Calu3 (cell line): ENCODE results near the gene TUBGCP6. TPM values are rescaled to one million over a fixed set of nuclear protein-coding genes. Genes with fewer than 3 reads are reported as not detected.
A peak's percentile ranks its signal among the peaks of the same experiment; 100 is the strongest.

Experiments used
- BruUV-seq: library from RNA; stranded (reverse); fragments of 400-500 nt; replicated peaks from 2 replicates; lab custom pipeline; 2021; lab: Mats Ljungman, UMichigan
- CTCF ChIA-PET: fragments of 300-600 bp; sonication (Branson Sonifier 250); formaldehyde crosslinking; loops from one replicate; lab custom pipeline; 2022; ENCODE audit warnings: antibody characterized with exemption; lab: Charles Lee
- DNase-seq: peaks from one replicate; pipeline ENCODE4 v3.0.0; 2022
- H3K27ac Mint-ChIP-seq: one replicate; pipeline ENCODE4 v1.8.0; 2022; ENCODE audit warnings: mixed read lengths; ENCODE audit not compliant: unreplicated experiment
- H3K27me3 Mint-ChIP-seq: one replicate; pipeline ENCODE4 v1.8.0; 2022; ENCODE audit warnings: mixed read lengths; ENCODE audit not compliant: unreplicated experiment
- H3K36me3 Mint-ChIP-seq: one replicate; pipeline ENCODE4 v1.8.0; 2022; ENCODE audit warnings: mild to moderate bottlenecking, moderate library complexity, mixed read lengths; ENCODE audit not compliant: insufficient read depth, unreplicated experiment
- H3K4me1 Mint-ChIP-seq: one replicate; pipeline ENCODE4 v1.8.0; 2022; ENCODE audit warnings: mild to moderate bottlenecking, low read depth, mixed read lengths; ENCODE audit not compliant: unreplicated experiment
- H3K4me3 Mint-ChIP-seq: one replicate; pipeline ENCODE4 v1.8.0; 2022; ENCODE audit warnings: mild to moderate bottlenecking, low read depth, moderate library complexity, mixed read lengths; ENCODE audit not compliant: unreplicated experiment
- H3K9me3 Mint-ChIP-seq: one replicate; pipeline ENCODE4 v1.8.0; 2022; ENCODE audit warnings: low read depth, mixed read lengths; ENCODE audit not compliant: unreplicated experiment
- CTCF ChIP-seq: fragments of 200-600 bp; IDR thresholded peaks from one replicate; pipeline ENCODE4 v1.8.0; 2022; ENCODE audit warnings: antibody characterized with exemption; ENCODE audit not compliant: unreplicated experiment
- intact Hi-C: fragments of 100-400 bp; cut with micrococcal nuclease; formaldehyde crosslinking; loops from one replicate; pipeline ENCODE4 v1.10.0; 2022; ENCODE audit not compliant: unreplicated experiment
- total RNA-seq: library from RNA; stranded (reverse); gene quantifications from 2 replicates; pipeline ENCODE4 v1.2.3, GENCODE V29; 2022

Gene TUBGCP6
- total RNA-seq, 1 experiment from 2014 or later = 49.7 TPM

DNA sequence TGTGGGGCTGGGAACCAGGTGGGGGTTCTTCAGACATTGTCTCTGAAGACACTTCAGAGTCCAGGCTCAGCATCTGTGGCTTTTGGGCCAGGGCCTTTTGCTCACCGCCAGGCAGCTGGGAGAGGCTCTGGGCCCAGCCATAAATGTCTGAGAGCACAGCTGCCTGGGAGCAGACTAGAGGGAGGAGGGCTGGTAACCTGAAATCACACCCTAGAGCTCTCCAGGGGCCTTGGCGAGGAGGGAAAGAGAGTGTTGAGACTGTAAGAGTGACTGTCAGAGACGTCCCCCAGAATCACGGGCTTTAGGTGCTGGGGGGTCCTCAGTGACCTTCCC, 55.0 kb downstream of the TUBGCP6 start:
- Mint-ChIP-seq H3K27me3 (no peaks in the 10 kb centered on the region), H3K36me3 (peaks cover 45% of the 10 kb centered on the region), H3K4me1 (peaks cover 14% of the 10 kb centered on the region), H3K9me3 (no peaks in the 10 kb centered on the region), H3K4me3 (peak overlapping the region; percentile 71), H3K27ac (peak overlapping the region; percentile 85)
- intact Hi-C loops = no loop called here
- no peak for DNase-seq
- CTCF ChIA-PET = interaction anchor here (0.6 to 1.4 kb wide), 4 partner anchors 19 to 250 kb away, joined by 4 to 9 read pairs (median 4); no protein-coding TSS in a partner anchor
- no peak for TF ChIP-seq CTCF
- no TSS peak for BruUV-seq

DNA sequence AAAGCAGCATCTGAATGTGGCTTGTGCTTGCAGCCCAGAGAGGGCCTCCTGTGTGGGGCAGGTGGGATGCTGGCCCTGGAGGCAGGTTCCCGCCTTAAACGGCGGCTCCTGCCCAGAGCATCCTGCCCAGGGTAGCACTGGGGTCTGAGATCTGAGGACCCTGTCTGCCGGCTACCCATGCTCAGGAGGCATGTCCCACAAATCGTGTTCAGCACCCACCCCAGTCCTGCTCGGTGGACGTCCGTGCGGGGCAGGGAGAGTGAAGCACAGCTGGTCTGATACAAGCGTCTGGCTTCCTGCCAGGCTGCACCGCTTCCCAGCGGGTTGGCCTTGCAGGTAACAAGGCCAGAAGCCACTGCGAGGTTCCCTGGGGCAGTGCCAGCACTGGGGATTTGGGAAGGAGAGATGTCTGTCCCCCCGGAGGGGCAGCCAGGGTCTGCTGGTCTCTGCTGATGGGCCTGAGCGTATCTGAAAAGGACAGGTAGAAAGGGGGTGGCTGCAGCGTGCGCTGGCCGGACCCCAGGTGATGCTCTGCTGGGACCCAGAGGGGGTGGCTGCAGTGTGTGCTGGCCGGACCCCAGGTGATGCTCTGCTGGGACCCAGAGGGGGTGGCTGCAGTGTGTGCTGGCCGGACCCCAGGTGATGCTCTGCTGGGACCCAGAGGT, 55.5 kb downstream of the TUBGCP6 start:
- no peak for DNase-seq
- TF ChIP-seq CTCF = no peak
- intact Hi-C loops = no loop called here
- CTCF ChIA-PET = interaction anchor here (0.6 to 1.4 kb wide), 3 partner anchors 31 to 249 kb away, joined by 4 read pairs; no protein-coding TSS in a partner anchor
- Mint-ChIP-seq H3K4me3 (peak overlapping the region; percentile 71), H3K27me3 (no peaks in the 10 kb centered on the region), H3K36me3 (peaks cover 40% of the 10 kb centered on the region), H3K9me3 (no peaks in the 10 kb centered on the region), H3K27ac (peak overlapping the region; percentile 85), H3K4me1 (peaks cover 14% of the 10 kb centered on the region)
- BruUV-seq = no TSS peak

DNA sequence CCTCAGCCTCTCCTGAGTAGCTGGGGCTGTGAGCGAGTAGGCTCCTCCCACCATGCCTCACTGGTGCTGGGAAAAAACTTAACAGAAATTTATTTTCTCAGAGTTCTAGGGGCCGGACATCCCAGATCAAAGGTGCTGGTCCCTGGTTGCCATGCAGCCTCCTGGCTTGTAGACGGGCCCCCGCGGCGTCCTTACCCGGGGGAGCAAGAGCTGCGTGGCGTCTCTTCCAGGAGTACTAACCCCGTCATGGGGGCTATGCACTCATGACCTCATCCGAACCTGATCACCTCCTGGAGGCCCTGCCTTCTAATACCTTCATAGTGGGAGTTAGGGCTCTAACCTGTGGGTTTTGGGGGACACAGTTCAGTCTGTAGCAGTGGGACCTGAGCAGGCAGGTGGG, 56.5 kb downstream of the TUBGCP6 start:
- Mint-ChIP-seq H3K27ac (no peak overlapping the region), H3K27me3 (no peaks in the 10 kb centered on the region), H3K36me3 (peaks cover 36% of the 10 kb centered on the region), H3K4me1 (peaks cover 14% of the 10 kb centered on the region), H3K4me3 (no peak overlapping the region), H3K9me3 (no peaks in the 10 kb centered on the region)
- no peak for TF ChIP-seq CTCF
- BruUV-seq = no TSS peak
- CTCF ChIA-PET = no interaction called here
- intact Hi-C loops = no loop called here
- no peak for DNase-seq

DNA sequence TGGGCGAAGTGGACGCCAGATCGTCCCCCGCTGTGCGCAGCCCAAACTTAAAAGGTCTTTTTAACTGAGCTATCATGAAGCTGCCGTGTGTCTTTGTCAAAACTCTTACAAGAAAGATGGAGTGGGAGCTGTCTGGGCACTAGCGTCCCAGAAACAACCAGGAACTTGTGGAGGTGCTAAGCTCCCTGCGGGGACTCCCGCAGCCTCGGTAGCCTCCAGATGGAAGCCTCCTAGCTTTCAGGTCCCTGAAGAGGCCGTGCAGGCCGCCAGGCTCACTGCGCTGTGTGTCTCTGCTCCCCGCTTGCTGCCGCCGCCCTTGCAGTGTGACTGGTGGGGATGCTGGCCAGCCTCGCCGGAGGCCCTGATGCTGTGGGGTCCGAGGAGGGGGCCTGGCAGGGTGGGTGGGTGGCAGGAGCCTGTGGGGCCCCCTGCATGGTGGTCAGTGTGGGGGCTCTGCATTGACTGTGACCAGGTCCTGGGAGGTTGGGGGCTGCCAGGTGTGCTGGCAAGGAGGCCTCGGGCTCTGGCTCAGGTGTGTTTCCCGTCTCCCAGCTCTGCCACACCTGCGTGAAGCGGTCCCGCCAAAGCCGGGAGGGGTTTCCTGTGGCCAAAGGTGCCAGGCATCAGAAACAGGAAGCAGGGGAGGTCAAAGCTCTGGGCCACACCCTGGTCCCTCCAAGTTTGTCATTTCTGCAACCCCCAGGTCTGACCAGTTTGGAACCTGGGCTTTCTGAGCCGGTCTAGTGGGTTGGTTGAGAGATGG, 57.9 kb downstream of the TUBGCP6 start:
- Mint-ChIP-seq H3K9me3 (no peaks in the 10 kb centered on the region), H3K4me1 (peaks cover 14% of the 10 kb centered on the region), H3K36me3 (peaks cover 42% of the 10 kb centered on the region), H3K27me3 (no peaks in the 10 kb centered on the region), H3K4me3 (peak overlapping the region; percentile 82), H3K27ac (peak overlapping the region; percentile 28)
- no peak for TF ChIP-seq CTCF
- BruUV-seq = no TSS peak
- intact Hi-C loops = no loop called here
- DNase-seq = no peak
- CTCF ChIA-PET = interaction anchor here (0.5 to 1.2 kb wide), 3 partner anchors 38 to 179 kb away, joined by 3 read pairs; no protein-coding TSS in a partner anchor
